HG02970 (cell line): ENCODE results near the gene MFAP3.
"Not testable (repeated sequence)": the region's sequence is repeated elsewhere in the genome, so short reads cannot be mapped to it uniquely, and the experiment has no call there.

Experiments used
- ATAC-seq: cut with Tn5 transposase; IDR thresholded peaks from one replicate; pipeline ENCODE4 v1.9.1; 2021; ENCODE audit warnings: mild to moderate bottlenecking, moderate library complexity, moderate number of reproducible peaks; ENCODE audit not compliant: unreplicated experiment, low FRiP score

Gene MFAP3

DNA sequence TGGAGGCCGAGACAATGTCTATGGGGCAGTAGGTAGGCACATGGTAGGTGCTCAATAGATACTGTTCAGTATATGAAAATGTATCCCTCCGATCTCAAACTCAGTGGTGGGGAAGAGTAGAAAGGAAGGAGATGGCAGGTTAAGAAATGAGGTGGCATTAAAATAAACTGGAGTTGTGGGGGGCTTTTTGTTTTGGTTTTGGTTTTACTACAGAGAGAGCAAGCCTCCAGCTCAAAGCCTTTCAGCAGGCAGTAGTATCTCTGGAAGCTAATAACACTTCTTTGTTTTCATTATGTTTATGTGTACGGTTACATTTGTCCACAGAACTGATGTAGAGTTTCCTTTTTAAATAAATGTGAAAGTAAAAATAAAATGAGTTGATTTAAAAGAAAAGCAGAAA lies 8.6 kb downstream of the MFAP3 start:
- ATAC-seq, result no peak

DNA sequence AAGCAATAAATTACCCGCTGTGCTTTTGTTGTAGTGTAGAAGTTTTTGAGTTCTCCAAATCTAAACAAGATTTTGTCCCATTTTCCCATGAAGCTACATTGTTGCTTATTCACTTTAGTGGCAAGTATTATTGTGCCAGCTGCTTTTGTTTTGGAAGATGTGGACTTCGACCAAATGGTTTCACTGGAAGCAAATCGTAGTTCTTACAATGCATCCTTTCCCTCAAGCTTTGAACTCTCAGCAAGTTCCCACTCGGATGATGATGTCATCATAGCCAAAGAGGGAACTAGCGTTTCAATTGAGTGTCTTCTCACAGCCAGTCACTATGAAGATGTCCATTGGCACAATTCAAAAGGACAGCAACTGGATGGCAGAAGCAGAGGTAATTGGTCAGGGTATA lies 10.9 kb downstream of the MFAP3 start:
- no peak for ATAC-seq

DNA sequence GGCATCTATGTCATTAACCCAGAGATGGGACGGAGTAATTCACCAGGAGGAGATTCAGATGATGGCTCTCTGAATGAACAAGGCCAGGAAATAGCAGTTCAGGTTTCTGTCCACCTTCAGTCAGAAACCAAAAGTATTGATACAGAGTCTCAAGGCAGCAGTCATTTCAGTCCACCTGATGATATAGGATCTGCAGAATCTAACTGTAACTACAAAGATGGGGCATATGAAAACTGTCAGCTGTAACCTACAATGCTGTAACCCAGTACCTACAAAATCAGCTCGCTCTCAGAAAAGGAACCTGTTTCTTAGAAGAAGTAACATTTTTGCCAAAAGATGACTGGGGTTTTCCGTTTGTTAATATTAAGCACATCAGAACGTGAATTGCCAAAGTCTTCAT lies 14.7 kb downstream of the MFAP3 start:
- no peak for ATAC-seq

DNA sequence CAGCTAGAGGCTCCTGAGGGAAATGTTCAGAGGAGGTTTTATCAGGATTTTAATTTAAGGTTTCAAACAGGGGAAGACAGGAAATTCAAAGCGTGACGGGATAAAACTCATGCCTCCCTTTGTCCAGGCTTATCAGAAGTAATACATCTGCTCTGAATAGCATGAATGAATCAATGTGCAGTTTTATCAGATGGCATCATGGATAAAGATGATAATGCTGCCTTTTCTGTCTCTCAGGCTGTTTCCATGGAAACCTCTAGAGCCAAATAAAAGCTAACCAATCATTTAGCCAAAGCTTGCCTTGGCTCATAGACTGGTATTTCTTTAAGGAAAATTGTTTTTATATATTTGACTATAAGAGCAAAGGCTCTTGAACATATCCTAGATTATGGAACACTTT lies 16.4 kb downstream of the MFAP3 start:
- ATAC-seq, result no peak

DNA sequence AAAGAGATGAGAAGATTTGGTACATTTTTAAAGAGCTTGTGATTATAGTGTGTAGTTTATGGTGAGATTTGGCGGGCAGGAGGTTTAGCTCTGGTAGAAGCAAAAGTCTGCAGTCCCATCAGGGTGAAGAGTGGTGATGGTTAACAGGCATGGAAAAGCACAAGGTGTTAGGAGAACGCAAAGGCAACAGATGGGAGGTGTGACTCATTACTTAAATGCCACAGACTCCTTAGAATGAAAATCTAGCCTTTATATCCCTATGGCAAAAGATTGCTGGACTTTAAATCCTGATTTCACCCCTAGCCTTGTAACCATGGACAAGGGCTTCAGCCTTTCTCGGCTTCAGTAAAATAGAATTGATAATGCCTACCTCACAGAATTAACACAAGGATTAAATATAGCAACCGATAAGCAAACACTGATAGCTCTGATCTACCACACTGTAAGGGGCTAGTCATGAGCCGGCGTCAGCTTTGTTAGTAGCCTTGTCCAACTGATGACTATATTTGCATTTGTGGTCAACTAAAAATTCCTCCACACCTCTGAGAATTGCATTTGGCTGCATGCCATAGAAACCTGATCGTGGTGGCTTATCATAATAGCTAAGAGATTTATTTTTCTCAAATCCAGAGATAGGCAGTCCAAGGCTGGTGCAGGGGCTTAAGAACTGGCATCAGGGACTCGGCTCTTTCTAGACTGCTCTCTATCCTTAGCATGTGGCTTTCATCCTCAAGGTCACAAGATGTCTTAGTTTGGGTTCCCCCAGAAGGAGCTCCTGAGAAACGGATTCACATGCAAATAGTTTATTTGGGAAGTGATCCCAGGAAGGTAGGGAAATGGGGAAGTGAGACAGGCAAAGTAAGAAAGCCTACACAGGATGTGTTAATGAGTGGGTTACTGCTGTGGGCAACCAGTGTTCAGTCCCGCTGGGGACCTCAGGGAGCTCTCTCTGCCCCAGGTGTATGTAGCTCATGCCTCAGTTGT lies 19.6 kb downstream of the MFAP3 start:
- ATAC-seq, result no peak

DNA sequence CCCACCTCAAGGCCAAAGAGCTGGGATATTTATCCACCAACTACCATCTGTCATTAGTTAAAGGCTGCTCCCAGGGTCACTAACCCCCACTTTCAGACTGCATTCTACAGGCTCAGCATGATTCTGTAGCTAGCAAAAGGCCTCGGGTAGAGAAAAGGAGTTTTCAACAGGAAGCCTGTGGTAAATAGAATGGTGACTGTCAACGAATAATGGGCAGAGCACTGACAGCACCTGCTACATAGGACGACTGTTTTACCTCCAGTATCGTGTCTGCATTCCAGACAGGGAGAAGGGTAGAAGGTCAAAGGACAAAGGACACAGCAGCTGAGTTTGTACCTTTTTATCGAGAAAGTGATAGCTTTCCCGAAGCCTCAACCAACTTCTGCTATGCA lies 20.3 kb downstream of the MFAP3 start:
- no peak for ATAC-seq

DNA sequence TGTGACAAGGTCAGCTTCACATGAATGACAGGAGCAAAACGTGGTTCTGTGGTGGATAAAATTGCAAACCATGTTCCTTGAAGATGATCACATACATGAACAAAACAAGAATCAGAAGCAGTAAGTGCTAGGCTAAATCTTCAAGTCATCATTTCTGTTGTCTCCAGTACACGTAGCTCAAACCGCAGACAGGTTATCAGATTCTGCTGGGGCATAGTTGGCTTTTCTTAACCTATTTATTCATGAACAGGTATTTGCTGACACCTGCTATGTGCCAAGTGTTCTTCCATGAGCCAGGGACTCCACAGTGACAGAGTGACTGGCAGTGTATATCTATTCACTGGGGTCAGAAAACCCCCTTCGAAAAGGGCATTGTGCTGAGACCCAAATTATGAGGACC lies 20.8 kb downstream of the MFAP3 start:
- ATAC-seq, result no peak

DNA sequence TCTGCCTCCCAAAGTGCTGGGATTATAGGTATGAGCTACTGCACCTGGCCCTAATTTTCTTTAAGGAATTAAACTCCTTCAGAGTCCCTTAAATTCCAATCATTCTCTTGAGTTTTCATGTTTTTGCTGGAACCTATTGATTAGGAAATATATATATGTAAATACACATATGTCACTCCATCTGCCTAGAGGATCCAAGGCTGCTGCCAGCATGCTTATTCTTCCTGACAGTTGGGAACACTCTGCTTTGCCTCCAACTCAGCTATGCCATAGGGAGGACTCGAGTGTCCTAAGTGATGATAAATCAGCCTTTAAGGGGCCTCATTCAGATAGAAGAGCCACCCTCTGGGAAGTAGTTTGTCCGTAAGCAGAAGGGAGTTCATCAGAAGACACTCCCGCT lies 21.8 kb downstream of the MFAP3 start:
- no peak for ATAC-seq

DNA sequence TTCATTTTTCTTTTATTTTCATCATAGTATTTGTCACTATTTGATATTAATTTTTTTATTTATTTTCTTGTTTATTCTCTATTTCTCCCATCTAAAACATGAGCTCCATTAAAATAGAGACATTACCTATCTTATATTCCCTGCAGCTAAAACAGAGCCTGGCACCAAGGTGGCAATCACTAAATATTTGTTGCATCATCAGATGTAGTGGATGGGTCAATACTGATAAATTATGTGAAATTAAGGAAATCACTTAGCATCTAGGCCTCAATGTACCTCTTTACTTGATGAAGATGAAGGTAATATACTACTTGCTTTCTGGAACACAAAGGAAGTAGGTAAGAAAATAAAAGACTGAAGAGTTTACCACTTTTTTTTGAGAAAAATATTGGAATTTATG lies 24.6 kb downstream of the MFAP3 start:
- ATAC-seq, result no peak

DNA sequence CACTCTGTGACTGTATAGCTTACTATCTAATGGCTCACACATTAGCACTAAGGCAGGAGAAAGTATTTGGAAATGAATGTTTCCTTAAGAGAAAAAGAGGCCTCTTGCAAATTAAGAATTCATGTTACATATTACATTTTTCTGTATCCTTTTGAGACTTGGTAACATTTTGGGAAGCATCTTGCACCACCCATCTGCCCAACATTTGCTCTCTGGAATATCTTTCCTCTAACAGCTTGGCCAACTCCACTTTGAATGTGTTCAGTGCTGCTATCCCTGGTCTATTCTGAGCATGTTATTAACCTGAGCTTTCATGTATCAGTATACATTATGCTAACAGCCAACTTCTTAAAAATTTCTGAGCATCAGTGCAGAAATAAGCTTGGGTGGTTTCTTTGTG lies 27.2 kb downstream of the MFAP3 start:
- ATAC-seq, result no peak

DNA sequence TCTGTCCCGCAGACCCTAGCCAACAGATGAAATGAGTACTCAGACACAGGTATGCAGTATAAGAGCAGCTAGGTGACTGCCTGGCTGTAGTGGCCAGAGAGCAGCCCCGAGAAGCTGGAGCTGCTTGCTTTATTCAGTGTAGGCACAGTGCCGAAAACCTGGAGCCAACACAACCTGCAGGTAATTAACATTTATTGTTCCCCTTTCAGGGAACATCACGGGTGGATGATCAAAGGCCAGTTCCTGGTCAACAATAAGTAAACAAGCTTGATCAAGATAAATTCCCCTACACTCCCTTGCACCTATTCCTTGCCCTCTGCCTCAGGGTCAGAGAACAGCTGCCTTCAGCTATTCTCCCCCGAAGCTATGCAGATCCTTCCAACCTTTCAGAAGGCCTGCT lies 31.1 kb downstream of the MFAP3 start:
- not testable (repeated sequence) for ATAC-seq

DNA sequence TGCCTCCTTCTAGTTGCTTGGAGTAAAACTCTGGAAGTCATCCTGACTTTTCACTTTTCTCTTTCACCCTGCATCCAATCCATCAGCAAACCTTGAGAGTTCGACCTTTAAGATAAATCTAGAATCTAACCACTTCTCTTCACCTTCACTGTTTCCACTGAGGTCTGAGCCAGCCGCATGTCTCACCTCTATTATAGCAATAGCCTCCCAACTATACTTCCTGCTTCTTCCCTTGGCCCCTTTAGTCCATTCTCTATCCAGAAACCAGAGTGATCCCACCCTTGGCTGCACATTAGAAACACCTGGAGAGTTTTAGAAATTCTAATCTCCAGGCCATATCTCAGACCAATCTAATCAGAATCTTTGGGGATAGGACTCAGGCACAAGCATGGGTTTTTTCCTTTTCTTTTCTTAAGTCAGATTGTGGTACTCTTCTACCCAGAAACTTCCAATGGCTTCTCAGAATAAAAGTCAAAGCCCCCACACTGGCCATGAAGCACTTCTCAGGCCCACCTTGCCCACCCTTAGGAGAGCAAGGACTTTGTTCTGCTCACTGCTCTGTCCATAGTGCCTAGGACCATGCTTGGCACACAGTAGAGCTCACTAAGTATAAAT lies 33.1 kb downstream of the MFAP3 start:
- ATAC-seq, result no peak

DNA sequence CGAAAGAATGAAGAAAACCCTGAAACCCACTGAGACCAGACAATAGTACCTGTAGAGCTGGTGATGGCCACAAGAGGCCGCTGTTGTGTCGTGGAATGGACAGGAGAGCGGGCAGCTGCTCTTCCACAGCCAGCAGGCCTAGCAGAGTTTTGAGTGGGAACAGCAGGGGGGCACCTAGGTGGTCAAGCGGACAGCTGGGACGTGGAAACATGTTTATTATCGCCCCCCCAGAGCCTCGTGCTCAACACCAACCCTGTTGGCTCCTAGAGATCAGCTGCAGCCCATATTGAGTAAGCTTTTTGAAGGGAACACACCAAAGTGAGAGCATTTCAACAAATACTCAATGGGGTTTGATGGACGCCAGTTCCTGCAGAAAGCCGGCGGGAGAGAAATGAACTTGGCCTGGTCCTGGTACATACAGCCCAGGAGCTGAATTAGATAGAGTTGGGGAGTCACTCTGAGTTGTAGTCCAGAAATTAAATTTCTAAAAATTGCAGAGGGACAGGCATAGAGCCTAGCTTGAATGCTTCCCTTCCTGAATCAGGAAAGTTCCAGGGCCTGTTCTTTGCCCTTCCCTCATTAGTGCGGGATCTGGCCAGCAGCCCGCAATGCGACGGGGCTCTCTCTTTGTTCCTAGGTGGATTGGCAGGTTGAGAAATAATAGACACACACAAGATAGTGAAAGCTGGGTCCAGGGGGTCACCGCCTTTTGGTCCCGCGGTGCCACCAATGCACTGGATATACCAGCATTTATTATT lies 33.8 kb downstream of the MFAP3 start:
- ATAC-seq, result peak; percentile 87

DNA sequence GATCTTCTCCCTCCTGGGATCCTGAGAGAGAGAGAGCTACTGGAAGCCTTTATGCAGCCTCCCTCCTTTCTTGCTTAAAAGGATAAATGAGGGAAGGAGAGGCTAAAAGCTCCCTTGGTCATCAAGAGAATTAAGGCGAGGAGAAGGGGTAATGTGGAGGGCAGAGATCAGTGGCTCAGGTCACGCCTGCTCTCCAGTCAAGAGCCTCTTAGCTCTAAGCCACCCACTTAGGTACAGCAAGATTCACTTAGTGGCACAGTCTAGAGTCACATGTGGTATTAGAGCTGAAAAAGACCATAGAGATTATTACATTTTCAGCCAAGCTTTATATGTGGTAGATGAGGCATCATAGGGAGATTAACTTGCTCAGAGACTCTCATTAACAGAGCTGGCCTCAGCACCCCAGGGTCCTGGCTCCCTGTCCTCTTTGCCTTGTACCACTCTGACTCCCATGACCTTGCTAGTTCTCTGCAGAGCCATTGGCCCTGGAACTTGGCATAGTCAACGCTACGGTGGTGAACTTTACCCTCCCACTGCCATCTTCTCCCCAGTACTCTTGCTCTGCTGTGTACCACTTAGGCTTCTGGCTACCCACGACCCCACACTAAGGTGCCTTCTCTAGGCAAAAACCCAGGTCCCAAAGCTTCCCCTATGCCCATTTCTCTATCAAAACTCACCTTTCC lies 37.6 kb downstream of the MFAP3 start:
- ATAC-seq, result no peak

DNA sequence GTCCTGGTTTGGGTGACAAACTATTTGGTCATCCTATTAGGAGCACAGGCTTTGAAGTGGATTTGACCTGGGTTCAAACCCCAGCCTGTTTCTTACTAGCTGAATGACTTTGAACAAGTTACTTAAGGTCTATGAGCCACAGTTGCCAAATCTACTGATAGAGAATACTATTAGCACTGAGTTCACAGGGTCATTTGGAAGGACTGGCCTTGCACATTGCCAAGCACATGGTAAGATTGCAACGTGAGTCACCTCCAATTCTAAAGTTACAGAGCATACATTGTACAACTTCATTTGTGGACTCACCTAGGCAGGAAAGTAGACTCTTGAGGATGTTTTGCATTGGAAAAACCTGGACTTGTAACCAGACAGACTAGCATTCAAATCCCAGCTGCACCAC lies 38.9 kb downstream of the MFAP3 start:
- ATAC-seq, result no peak

DNA sequence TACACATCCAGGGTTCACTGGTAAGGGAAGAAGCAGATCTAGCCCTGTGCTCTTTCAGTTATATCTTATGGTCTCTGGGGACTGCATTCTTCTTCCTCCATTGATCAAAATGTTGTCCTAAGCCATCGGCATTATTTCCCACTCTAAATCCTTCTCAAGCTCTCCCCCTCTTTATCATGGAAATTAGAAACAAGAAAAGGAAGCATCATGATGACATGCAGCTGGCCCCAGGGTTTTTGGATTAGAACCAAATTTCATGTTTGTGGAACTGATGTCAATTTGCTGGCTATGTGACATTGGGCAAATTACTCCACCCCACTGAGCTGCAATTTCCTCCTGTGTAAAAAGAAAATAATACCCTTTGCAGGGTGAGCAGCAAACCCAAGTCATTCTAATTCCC lies 39.5 kb downstream of the MFAP3 start:
- no peak for ATAC-seq

DNA sequence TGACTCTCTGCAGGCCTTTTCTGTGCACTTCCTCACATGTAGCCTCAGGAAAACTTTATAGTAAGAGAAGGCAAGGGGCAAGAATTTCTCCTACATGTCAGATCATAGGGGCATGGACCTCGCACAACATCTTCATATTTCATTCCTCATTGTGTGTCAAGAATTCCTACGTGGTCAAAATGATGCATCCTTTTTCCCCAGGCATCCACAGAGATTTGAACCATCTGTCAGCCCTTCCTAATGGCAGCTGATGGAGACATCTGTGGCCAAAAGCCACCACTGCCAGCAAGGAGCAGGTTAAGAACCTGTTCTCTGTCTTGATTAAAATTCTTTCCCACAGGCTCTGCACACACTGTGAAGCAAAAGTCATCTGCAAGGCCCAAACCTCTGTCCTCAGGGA lies 42.5 kb downstream of the MFAP3 start:
- no peak for ATAC-seq

DNA sequence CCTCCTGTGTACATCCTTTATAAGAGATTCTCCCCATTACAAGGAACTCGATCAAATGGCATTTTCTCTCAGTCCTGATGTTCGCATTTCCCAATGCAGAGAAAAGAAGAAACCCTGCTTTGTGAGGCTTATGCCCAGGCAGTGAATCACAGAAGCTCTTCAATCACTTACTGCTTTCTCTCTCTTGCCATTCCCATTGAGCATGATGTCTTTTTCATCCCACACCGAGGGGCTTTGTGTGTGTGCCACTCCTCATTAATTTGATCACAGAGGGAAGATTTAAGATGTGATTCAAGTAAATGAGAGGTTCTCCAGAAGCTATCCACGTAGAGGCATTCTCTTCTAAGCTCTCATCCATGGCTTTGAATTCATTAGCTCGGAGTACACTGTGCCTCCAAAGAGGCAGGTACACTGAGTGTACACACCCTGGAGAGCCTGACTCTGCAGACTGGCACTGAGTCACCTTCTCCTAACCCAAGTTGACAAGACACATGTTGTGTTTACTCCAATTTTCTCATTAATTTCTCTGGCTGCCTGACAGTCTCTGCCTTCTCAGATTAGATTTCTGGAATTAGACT lies 45.4 kb downstream of the MFAP3 start:
- no peak for ATAC-seq

DNA sequence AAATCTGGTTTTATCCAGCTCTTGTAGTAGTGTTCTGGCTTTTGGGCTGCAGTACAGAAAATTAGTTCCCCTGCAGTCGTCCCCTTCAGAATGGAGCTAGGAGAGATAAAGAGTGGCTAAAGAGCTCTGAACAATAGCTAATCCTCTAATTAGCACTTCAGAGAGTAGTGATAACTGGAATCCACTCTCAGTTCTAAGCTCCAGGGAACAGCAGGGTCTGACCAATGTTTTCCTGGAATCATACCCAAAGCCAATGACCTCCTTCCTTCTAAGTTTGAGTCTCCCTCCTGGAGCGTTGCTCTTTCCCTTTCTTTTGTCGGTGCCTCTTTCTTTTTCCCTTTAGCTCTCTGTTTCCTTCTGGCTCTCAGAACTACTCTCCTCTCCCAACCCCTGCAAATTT lies 47.4 kb downstream of the MFAP3 start:
- ATAC-seq, result no peak

DNA sequence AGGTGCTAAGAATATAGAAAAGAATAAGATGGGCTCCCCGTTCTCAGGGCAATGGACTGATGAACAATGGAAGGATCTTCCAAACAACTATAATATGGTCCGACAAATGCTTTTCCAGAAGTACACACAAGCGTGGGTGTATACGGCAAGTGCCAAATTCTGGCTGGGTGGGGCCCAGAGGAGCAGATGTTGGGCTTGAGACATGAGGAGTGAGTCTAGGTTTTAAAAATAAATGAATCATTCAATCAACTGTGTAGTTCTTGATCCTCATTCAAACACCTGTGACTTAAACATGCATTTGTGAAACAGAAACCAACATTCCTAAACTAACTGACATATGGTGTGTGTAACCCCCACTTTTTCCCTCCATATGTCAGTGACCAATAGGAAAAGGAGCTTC lies 47.9 kb downstream of the MFAP3 start:
- no peak for ATAC-seq
